Fibroblast of lung (primary cell): Measurements from ENCODE around the gene DTX1. TPM values are rescaled to one million over a fixed set of nuclear protein-coding genes. Genes with fewer than 3 reads are reported as not detected.

Source experiments
- DNase-seq, 2 donors: peaks; one replicate each; pipeline versions ENCODE4 v3.0.0 to v3.0.0-alpha.2; 2010; ENCODE audit warnings: low read depth in 2 of 2
- H2AFZ ChIP-seq: 2 replicates; pipeline ENCODE4 v1.5.1; 2012; ENCODE audit warnings: low read length, control low read depth, inconsistent platforms
- H3K27ac ChIP-seq: 2 replicates; pipeline ENCODE4 v1.5.1; 2011; ENCODE audit warnings: low read length, control low read depth; ENCODE audit not compliant: insufficient read depth
- H3K27me3 ChIP-seq: 2 replicates; pipeline ENCODE4 v1.5.1; 2011; ENCODE audit warnings: mild to moderate bottlenecking, low read length; ENCODE audit not compliant: control insufficient read depth, insufficient read depth
- H3K36me3 ChIP-seq: 2 replicates; pipeline ENCODE4 v1.5.1; 2011; ENCODE audit warnings: low read length; ENCODE audit not compliant: control insufficient read depth, insufficient read depth
- H3K4me1 ChIP-seq: 2 replicates; pipeline ENCODE4 v1.5.1; 2011; ENCODE audit warnings: low read length; ENCODE audit not compliant: control insufficient read depth, insufficient read depth; ENCODE audit errors: extremely low read depth
- H3K4me2 ChIP-seq: 2 replicates; pipeline ENCODE4 v1.5.1; 2011; ENCODE audit warnings: low read length, control low read depth; ENCODE audit not compliant: insufficient read depth; ENCODE audit errors: extremely low read depth
- H3K4me3 ChIP-seq, 4 experiments: fragments of 200-600 bp in 1 of 4; sonication (generic) in 1 of 4; replicated peaks in 1 of 4; 2 replicates each; pipeline ENCODE4 v1.5.1; 2011 to 2016; ENCODE audit warnings: low read length in 4 of 4, low read depth in 3 of 4, mild to moderate bottlenecking in 3 of 4, control low read depth in 2 of 4, inconsistent platforms in 1 of 4, mixed read lengths in 1 of 4; ENCODE audit not compliant: insufficient read depth in 1 of 4; ENCODE audit errors: control extremely low read depth in 1 of 4
- H3K79me2 ChIP-seq: 2 replicates; pipeline ENCODE4 v1.5.1; 2012; ENCODE audit warnings: mild to moderate bottlenecking, low read length, inconsistent platforms; ENCODE audit not compliant: control insufficient read depth, insufficient read depth
- H3K9ac ChIP-seq: 2 replicates; pipeline ENCODE4 v1.5.1; 2011; ENCODE audit warnings: mild to moderate bottlenecking, low read length, control low read depth; ENCODE audit not compliant: insufficient read depth
- H3K9me3 ChIP-seq: 2 replicates; pipeline ENCODE4 v1.5.1; 2012; ENCODE audit warnings: low read depth, low read length; ENCODE audit not compliant: control insufficient read depth, insufficient read depth
- H4K20me1 ChIP-seq: 2 replicates; pipeline ENCODE4 v1.5.1; 2011; ENCODE audit warnings: low read length; ENCODE audit not compliant: control insufficient read depth, insufficient read depth; ENCODE audit errors: extremely low read depth
- CTCF ChIP-seq, 2 donors: IDR thresholded peaks in 1 of 2; conservative IDR thresholded peaks in 1 of 2; 1 replicate in 1 of 2; 2 replicates in 1 of 2; pipeline ENCODE4 v1.5.1; 2011 to 2012; ENCODE audit warnings: low read length in 2 of 2, control low read depth in 1 of 2, inconsistent platforms in 1 of 2, low read depth in 1 of 2, mild to moderate bottlenecking in 1 of 2
- EZH2 ChIP-seq: IDR thresholded peaks from 2 replicates; pipeline ENCODE4 v1.5.1; 2012; ENCODE audit warnings: low read length, control low read depth, mild to moderate bottlenecking; ENCODE audit errors: missing control alignments
- polyA plus RNA-seq, 2 donors: library from polyadenylated mRNA; depleted of rRNA in 1 of 2; stranded (reverse) in 1 of 2; unstranded in 1 of 2; fragments of >200 nt; gene quantifications; 2 replicates each; pipeline ENCODE4 v1.2.1, GENCODE V29; 2011 to 2012; ENCODE audit warnings: missing spikeins in 1 of 2
- total RNA-seq: library from RNA; depleted of rRNA; stranded (reverse); fragments of >200 nt; gene quantifications from 2 replicates; pipeline ENCODE4 v1.2.1, GENCODE V29; 2014

Gene DTX1
- total and polyA plus RNA-seq, 2 donors (not counting 1 experiment from before 2014, with no cell fraction given) = not detected

- TF ChIP-seq EZH2 (no peak), CTCF (conservative IDR thresholded peaks at IDR 0.05 in 1 of 2, IDR thresholded peaks at IDR 0.05 in 1 of 2; ENCODE audit: low read depth in 1 of 2, low read length in 2 of 2) (no peak)
- H3K27ac ChIP-seq = no peak overlapping the region
- H3K36me3 ChIP-seq = no peaks in the 10 kb centered on the region
- no peaks in the 10 kb centered on the region for H3K79me2 ChIP-seq
- H3K9ac ChIP-seq = no peak overlapping the region
- no peak overlapping the region for H3K4me3 ChIP-seq
- H3K9me3 ChIP-seq = no peaks in the 10 kb centered on the region
- no peaks in the 10 kb centered on the region for H3K27me3 ChIP-seq
- H2AFZ ChIP-seq = no peak overlapping the region
- H3K4me1 ChIP-seq = no peaks in the 10 kb centered on the region
- H4K20me1 ChIP-seq = no peaks in the 10 kb centered on the region
- DNase-seq = no peak
- no peak overlapping the region for H3K4me2 ChIP-seq
These were observed 72.5 kb downstream of the DTX1 start for GRCh38 chr12:113128802-113129663.

GRCh38 chr12:113129664-113130456 is 73.3 kb downstream of the DTX1 start:
- H3K4me3 ChIP-seq = no peak overlapping the region
- no peak overlapping the region for H3K27ac ChIP-seq
- no peaks in the 10 kb centered on the region for H3K79me2 ChIP-seq
- no peak overlapping the region for H3K9ac ChIP-seq
- no peaks in the 10 kb centered on the region for H3K9me3 ChIP-seq
- H3K27me3 ChIP-seq = no peaks in the 10 kb centered on the region
- no peak for DNase-seq
- no peak for TF ChIP-seq EZH2
- no peak for TF ChIP-seq CTCF (conservative IDR thresholded peaks at IDR 0.05 in 1 of 2, IDR thresholded peaks at IDR 0.05 in 1 of 2; ENCODE audit: low read depth in 1 of 2, low read length in 2 of 2)
- no peaks in the 10 kb centered on the region for H3K4me1 ChIP-seq
- no peaks in the 10 kb centered on the region for H3K36me3 ChIP-seq
- no peak overlapping the region for H2AFZ ChIP-seq
- no peaks in the 10 kb centered on the region for H4K20me1 ChIP-seq
- H3K4me2 ChIP-seq = no peak overlapping the region

- Histone ChIP-seq H3K27ac (no peak overlapping the region), H2AFZ (no peak overlapping the region), H3K79me2 (no peaks in the 10 kb centered on the region), H4K20me1 (no peaks in the 10 kb centered on the region), H3K4me2 (no peak overlapping the region), H3K36me3 (no peaks in the 10 kb centered on the region), H3K9ac (no peak overlapping the region), H3K27me3 (no peaks in the 10 kb centered on the region), H3K9me3 (no peaks in the 10 kb centered on the region), H3K4me3 (no peak overlapping the region), H3K4me1 (no peaks in the 10 kb centered on the region)
- DNase-seq = no peak
- TF ChIP-seq EZH2 = no peak
- TF ChIP-seq CTCF (conservative IDR thresholded peaks at IDR 0.05 in 1 of 2, IDR thresholded peaks at IDR 0.05 in 1 of 2; ENCODE audit: low read depth in 1 of 2, low read length in 2 of 2) = no peak
These were observed 74.1 kb downstream of the DTX1 start for GRCh38 chr12:113130457-113131135.
